KMS-11 (cell line): ENCODE results near the gene ATRNL1.

Experiments
- H2AFZ ChIP-seq: fragments of 200-600 bp; sonication (generic); 2 replicates; pipeline ENCODE4 v1.6.1; 2016; ENCODE audit warnings: antibody characterized with exemption, mixed run types, low read depth
- H3K27ac ChIP-seq: fragments of 200-600 bp; sonication (generic); 2 replicates; pipeline ENCODE4 v1.6.1; 2016; ENCODE audit warnings: mild to moderate bottlenecking, mixed run types
- H3K27me3 ChIP-seq: fragments of 200-600 bp; sonication (generic); 2 replicates; pipeline ENCODE4 v1.6.1; 2017; ENCODE audit warnings: mild to moderate bottlenecking, low read depth, mixed run types, moderate library complexity; ENCODE audit not compliant: insufficient read depth
- H3K36me3 ChIP-seq: fragments of 200-600 bp; sonication (generic); 2 replicates; pipeline ENCODE4 v1.6.1; 2017; ENCODE audit warnings: mild to moderate bottlenecking, mixed run types; ENCODE audit not compliant: insufficient read depth
- H3K4me1 ChIP-seq: fragments of 200-600 bp; sonication (generic); 2 replicates; pipeline ENCODE4 v1.6.1; 2016; ENCODE audit warnings: mild to moderate bottlenecking, low read depth, mixed run types; ENCODE audit not compliant: poor library complexity, severe bottlenecking
- H3K4me2 ChIP-seq: fragments of 200-600 bp; sonication (generic); 2 replicates; pipeline ENCODE4 v1.7.0; 2016; ENCODE audit warnings: mild to moderate bottlenecking, mixed run types
- H3K4me3 ChIP-seq: fragments of 200-600 bp; sonication (generic); IDR thresholded peaks from 2 replicates; pipeline ENCODE4 v1.6.1; 2017; ENCODE audit warnings: low read depth, low read length, mixed read lengths; ENCODE audit not compliant: insufficient read depth
- H3K79me2 ChIP-seq: fragments of 200-600 bp; sonication (generic); 2 replicates; pipeline ENCODE4 v1.6.1; 2016; ENCODE audit warnings: low read depth, mixed run types; ENCODE audit not compliant: insufficient read depth
- H3K9ac ChIP-seq: fragments of 200-600 bp; sonication (generic); 2 replicates; pipeline ENCODE4 v1.6.1; 2016; ENCODE audit warnings: mild to moderate bottlenecking, mixed run types
- H4K20me1 ChIP-seq: fragments of 200-600 bp; sonication (generic); 2 replicates; pipeline ENCODE4 v1.6.1; 2016; ENCODE audit warnings: mild to moderate bottlenecking, mixed run types; ENCODE audit not compliant: insufficient read depth
- TF ChIP-seq, protein P1 (sequence below): fragments of 200-600 bp; sonication (generic); conservative IDR thresholded peaks from 2 replicates; pipeline ENCODE4 v1.6.1; 2017; ENCODE audit warnings: low read depth, mild to moderate bottlenecking, antibody characterized with exemption, low read length, moderate library complexity, mixed read lengths

ATRNL1 gene

DNA sequence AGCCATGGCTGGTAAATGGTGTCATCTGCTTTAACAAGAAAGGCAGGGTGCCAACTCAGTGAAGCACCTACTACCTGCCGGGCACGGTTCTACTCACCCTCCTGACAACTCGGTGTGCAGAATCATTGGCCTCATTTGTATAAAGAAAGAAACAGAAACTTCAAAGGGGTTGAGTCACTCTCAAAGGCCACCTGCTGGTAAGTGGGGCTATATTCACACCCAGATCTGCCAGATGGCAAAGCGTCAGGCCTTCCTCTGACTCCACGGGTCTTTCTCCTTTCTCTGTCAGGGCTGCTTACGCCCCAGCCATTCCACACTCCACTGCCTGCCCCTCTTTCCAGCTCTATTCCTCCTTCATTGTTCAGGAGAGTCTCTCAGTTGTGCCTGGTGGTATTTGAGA lies 870.7 kb downstream of the ATRNL1 start:
- H3K36me3 ChIP-seq = no peaks in the 10 kb centered on the region
- no peak overlapping the region for H3K9ac ChIP-seq
- H4K20me1 ChIP-seq = no peaks in the 10 kb centered on the region
- peak overlapping the region; percentile 30; the same call in 1 of the 2 replicates for H3K4me2 ChIP-seq
- H3K27ac ChIP-seq = no peak overlapping the region
- TF ChIP-seq, protein P1, sequence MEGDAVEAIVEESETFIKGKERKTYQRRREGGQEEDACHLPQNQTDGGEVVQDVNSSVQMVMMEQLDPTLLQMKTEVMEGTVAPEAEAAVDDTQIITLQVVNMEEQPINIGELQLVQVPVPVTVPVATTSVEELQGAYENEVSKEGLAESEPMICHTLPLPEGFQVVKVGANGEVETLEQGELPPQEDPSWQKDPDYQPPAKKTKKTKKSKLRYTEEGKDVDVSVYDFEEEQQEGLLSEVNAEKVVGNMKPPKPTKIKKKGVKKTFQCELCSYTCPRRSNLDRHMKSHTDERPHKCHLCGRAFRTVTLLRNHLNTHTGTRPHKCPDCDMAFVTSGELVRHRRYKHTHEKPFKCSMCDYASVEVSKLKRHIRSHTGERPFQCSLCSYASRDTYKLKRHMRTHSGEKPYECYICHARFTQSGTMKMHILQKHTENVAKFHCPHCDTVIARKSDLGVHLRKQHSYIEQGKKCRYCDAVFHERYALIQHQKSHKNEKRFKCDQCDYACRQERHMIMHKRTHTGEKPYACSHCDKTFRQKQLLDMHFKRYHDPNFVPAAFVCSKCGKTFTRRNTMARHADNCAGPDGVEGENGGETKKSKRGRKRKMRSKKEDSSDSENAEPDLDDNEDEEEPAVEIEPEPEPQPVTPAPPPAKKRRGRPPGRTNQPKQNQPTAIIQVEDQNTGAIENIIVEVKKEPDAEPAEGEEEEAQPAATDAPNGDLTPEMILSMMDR = peak; percentile 57
- H2AFZ ChIP-seq = peak overlapping the region; percentile 38
- no peak overlapping the region for H3K4me3 ChIP-seq
- H3K27me3 ChIP-seq = no peaks in the 10 kb centered on the region
- peaks cover 13% of the 10 kb centered on the region for H3K4me1 ChIP-seq
- no peaks in the 10 kb centered on the region for H3K79me2 ChIP-seq

DNA sequence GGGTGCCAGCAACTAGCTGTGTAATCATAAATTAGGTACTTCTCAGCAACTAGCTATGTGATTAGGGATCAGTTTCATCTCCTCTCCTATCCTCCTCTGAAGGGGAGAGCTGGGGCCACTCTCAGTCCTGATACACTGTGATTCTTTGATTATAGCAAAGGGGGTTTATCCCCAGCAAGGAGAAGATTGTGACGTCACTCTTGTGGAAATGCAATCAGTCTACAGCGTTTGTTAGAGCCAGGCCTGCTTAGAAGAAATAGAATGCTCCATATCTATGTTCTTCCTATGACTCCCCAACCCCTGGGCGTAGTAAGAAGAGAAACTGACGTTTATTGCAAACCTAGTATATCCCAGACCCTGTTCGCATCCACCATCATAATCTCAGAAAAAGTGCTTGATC lies 871.7 kb downstream of the ATRNL1 start:
- Histone ChIP-seq H2AFZ (no peak overlapping the region), H3K27me3 (no peaks in the 10 kb centered on the region), H3K79me2 (no peaks in the 10 kb centered on the region), H3K27ac (no peak overlapping the region), H3K4me1 (peaks cover 13% of the 10 kb centered on the region), H4K20me1 (no peaks in the 10 kb centered on the region), H3K4me3 (no peak overlapping the region), H3K9ac (no peak overlapping the region), H3K4me2 (no peak overlapping the region), H3K36me3 (no peaks in the 10 kb centered on the region)
- TF ChIP-seq, protein P1 = no peak

DNA sequence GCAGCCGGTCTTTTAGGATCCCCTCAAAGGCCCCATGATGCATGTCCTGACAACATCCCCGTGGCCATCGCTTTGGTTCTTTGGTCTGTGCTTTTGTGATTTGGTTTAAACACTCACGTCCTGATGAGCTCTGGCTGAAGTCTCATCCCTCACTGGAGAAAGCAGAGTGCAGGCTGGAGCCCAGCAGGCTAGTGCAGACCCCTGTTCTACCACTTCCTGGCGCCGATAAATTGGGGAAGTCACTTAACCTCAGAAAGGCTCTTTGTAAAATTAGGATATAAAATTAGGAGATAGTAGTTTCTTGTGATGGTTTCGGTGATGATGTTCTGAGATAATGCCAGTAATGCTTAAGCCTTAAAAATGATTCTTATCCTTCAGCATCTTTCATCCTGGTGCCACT lies 872.2 kb downstream of the ATRNL1 start:
- TF ChIP-seq, protein P1 = no peak
- no peak overlapping the region for H3K9ac ChIP-seq
- no peak overlapping the region for H2AFZ ChIP-seq
- no peaks in the 10 kb centered on the region for H3K27me3 ChIP-seq
- H3K79me2 ChIP-seq = no peaks in the 10 kb centered on the region
- H3K36me3 ChIP-seq = no peaks in the 10 kb centered on the region
- no peak overlapping the region for H3K4me3 ChIP-seq
- no peaks in the 10 kb centered on the region for H4K20me1 ChIP-seq
- peaks cover 13% of the 10 kb centered on the region for H3K4me1 ChIP-seq
- no peak overlapping the region for H3K27ac ChIP-seq
- no peak overlapping the region for H3K4me2 ChIP-seq

DNA sequence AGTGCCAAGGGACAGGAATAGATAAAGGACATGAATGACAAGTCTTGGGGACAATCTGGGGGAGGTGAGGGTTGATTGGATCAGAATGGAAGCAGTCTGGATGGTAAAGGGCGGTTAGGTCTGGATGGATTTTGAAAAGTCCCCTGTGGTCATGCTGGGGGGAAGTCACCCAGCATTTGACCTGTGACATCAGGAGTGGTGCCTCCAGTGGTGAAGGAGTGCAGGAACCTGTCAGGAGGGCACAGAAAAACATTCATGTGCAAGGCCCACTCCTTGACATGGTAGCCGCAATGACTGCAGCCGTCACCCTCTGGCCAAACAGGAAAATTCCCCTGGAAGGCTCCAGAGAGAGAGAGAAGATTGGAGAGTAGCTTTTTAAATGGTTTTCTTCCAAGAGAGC lies 875.1 kb downstream of the ATRNL1 start:
- Histone ChIP-seq H3K4me2 (no peak overlapping the region), H3K79me2 (no peaks in the 10 kb centered on the region), H3K4me1 (peaks cover 13% of the 10 kb centered on the region), H3K27me3 (no peaks in the 10 kb centered on the region), H3K27ac (no peak overlapping the region), H2AFZ (no peak overlapping the region), H3K4me3 (no peak overlapping the region), H4K20me1 (no peaks in the 10 kb centered on the region), H3K36me3 (no peaks in the 10 kb centered on the region), H3K9ac (no peak overlapping the region)
- TF ChIP-seq, protein P1 = no peak
